SU-DHL-6 (cell line): ENCODE results near the gene ACSL5.

Experiments
- H2AFZ ChIP-seq: fragments of 200-600 bp; sonication (generic); 2 replicates; pipeline ENCODE4 v1.6.1; 2014; ENCODE audit warnings: low read depth, mild to moderate bottlenecking, moderate library complexity, mixed read lengths, antibody characterized with exemption, low read length; ENCODE audit not compliant: severe bottlenecking
- H3F3A ChIP-seq: fragments of 200-600 bp; shearing (Covaris generic); 2 replicates; pipeline ENCODE4 v1.6.0; 2016; ENCODE audit warnings: antibody characterized with exemption, mild to moderate bottlenecking; ENCODE audit not compliant: insufficient read depth
- H3K27ac ChIP-seq: fragments of 200-600 bp; sonication (generic); 2 replicates; pipeline ENCODE4 v1.5.1; 2016; ENCODE audit warnings: low read depth, mild to moderate bottlenecking, low read length, moderate library complexity, mixed read lengths
- H3K27me3 ChIP-seq: fragments of 200-600 bp; sonication (generic), shearing (Covaris generic); 2 replicates; pipeline ENCODE4 v1.6.0; 2014; ENCODE audit warnings: mild to moderate bottlenecking, low read length
- H3K36me3 ChIP-seq: fragments of 200-600 bp; sonication (generic); 2 replicates; pipeline ENCODE4 v1.6.1; 2014; ENCODE audit warnings: mild to moderate bottlenecking, low read length, mixed read lengths
- H3K4me2 ChIP-seq: fragments of 300-600, 200-600 bp; shearing (Covaris generic), sonication (generic); 2 replicates; pipeline ENCODE4 v1.6.0; 2014; ENCODE audit warnings: low read length, low read depth, mild to moderate bottlenecking; ENCODE audit not compliant: poor library complexity, severe bottlenecking
- H3K4me3 ChIP-seq: fragments of 200-600 bp; sonication (generic); 2 replicates; pipeline ENCODE4 v1.5.1; 2014; ENCODE audit warnings: antibody characterized with exemption, low read length, mild to moderate bottlenecking, mixed read lengths; ENCODE audit not compliant: insufficient read depth, poor library complexity, severe bottlenecking
- H3K79me2 ChIP-seq: fragments of 200-600 bp; sonication (generic); 2 replicates; pipeline ENCODE4 v1.6.1; 2014; ENCODE audit warnings: mild to moderate bottlenecking, low read length, moderate library complexity; ENCODE audit not compliant: insufficient read depth
- H3K9ac ChIP-seq: fragments of 200-600 bp; sonication (generic); 2 replicates; pipeline ENCODE4 v1.7.0; 2014; ENCODE audit warnings: mild to moderate bottlenecking, low read length
- H3K9me2 ChIP-seq: fragments of 200-600 bp; sonication (generic); replicated peaks from 2 replicates; pipeline ENCODE4 v1.6.1; 2014; ENCODE audit warnings: low read length; ENCODE audit not compliant: insufficient read depth
- H3K9me3 ChIP-seq: fragments of 200-600 bp; sonication (generic); 2 replicates; pipeline ENCODE4 v1.6.1; 2014; ENCODE audit warnings: low read length, mixed read lengths; ENCODE audit not compliant: insufficient read depth
- H4K20me1 ChIP-seq: fragments of 200-600 bp; sonication (generic); 2 replicates; pipeline ENCODE4 v1.6.1; 2014; ENCODE audit warnings: low read depth, mild to moderate bottlenecking, antibody characterized with exemption, low read length, moderate library complexity, mixed read lengths
- EZH2phosphoT487 ChIP-seq: fragments of 200-600 bp; sonication (generic), shearing (Covaris generic); conservative IDR thresholded peaks from 2 replicates; pipeline ENCODE4 v1.6.1; 2018; ENCODE audit warnings: mild to moderate bottlenecking, antibody characterized with exemption, low read length, moderate library complexity, mixed read lengths
- TF ChIP-seq, protein P1 (sequence below): fragments of 200-600 bp; sonication (generic); IDR thresholded peaks from one replicate; pipeline ENCODE4 v1.5.1; 2017; ENCODE audit warnings: antibody characterized with exemption, mild to moderate bottlenecking, low read length, moderate library complexity; ENCODE audit not compliant: insufficient read depth, poor library complexity, severe bottlenecking

ACSL5 gene

GRCh38 chr10:112333452-112333851 is 40.5 kb upstream of the ACSL5 start:
- Histone ChIP-seq H3K4me3 (no peak overlapping the region), H3K27ac (no peak overlapping the region), H3F3A (no peaks in the 10 kb centered on the region), H3K4me2 (no peak overlapping the region), H3K9me3 (no peaks in the 10 kb centered on the region), H3K9me2 (no peaks in the 10 kb centered on the region), H3K79me2 (no peaks in the 10 kb centered on the region), H4K20me1 (no peaks in the 10 kb centered on the region), H3K27me3 (no peaks in the 10 kb centered on the region), H2AFZ (no peak overlapping the region), H3K9ac (no peak overlapping the region), H3K36me3 (no peaks in the 10 kb centered on the region)
- TF ChIP-seq, protein P1, sequence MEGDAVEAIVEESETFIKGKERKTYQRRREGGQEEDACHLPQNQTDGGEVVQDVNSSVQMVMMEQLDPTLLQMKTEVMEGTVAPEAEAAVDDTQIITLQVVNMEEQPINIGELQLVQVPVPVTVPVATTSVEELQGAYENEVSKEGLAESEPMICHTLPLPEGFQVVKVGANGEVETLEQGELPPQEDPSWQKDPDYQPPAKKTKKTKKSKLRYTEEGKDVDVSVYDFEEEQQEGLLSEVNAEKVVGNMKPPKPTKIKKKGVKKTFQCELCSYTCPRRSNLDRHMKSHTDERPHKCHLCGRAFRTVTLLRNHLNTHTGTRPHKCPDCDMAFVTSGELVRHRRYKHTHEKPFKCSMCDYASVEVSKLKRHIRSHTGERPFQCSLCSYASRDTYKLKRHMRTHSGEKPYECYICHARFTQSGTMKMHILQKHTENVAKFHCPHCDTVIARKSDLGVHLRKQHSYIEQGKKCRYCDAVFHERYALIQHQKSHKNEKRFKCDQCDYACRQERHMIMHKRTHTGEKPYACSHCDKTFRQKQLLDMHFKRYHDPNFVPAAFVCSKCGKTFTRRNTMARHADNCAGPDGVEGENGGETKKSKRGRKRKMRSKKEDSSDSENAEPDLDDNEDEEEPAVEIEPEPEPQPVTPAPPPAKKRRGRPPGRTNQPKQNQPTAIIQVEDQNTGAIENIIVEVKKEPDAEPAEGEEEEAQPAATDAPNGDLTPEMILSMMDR, result no peak
- TF ChIP-seq EZH2phosphoT487, result no peak

DNA sequence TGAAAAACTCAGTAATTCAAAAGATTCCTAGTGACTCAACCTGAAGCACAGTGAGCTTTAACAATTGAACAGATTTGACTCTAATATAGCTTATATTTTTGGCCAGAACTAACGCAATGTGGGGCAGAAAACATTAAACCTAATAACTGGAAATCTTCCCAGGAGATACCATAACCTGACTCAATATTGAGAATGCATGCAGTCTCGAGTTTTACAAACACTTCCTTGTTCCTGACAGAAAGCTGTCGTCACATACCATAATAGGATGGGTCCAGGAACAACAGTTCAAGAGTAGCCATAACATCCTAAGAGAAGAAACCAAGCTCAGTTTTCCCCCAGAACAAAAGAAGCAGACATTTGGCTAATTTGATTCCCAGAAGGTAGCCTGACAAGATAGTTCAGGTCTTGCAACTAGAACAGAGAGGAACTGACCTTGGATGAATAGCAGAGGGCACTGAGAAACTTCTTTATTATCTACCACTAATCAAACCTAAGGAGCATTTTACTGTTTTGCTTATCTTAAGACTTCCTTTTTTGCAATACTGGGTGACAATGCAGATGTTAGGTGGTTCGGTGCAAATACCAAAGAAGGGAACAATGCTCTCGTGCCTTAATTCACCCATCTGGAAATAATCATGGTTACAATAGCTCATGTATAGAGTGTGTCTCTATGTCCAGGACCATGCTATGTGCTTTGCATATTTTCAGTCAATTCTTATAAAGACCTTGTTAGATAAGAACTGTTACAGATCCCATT is 38.6 kb upstream of the ACSL5 start:
- H3K27me3 ChIP-seq, result no peaks in the 10 kb centered on the region
- no peaks in the 10 kb centered on the region for H3K79me2 ChIP-seq
- no peaks in the 10 kb centered on the region for H3K36me3 ChIP-seq
- H3K9me2 ChIP-seq, result no peaks in the 10 kb centered on the region
- H3K4me2 ChIP-seq, result no peak overlapping the region
- H3F3A ChIP-seq, result no peaks in the 10 kb centered on the region
- TF ChIP-seq, protein P1, result no peak
- TF ChIP-seq EZH2phosphoT487, result no peak
- no peaks in the 10 kb centered on the region for H3K9me3 ChIP-seq
- H3K27ac ChIP-seq, result no peak overlapping the region
- H3K9ac ChIP-seq, result no peak overlapping the region
- H4K20me1 ChIP-seq, result no peaks in the 10 kb centered on the region
- no peak overlapping the region for H2AFZ ChIP-seq
- H3K4me3 ChIP-seq, result no peak overlapping the region

- no peak overlapping the region for H3K9ac ChIP-seq
- H3K36me3 ChIP-seq, result no peaks in the 10 kb centered on the region
- no peaks in the 10 kb centered on the region for H3K9me3 ChIP-seq
- no peaks in the 10 kb centered on the region for H4K20me1 ChIP-seq
- no peak overlapping the region for H3K27ac ChIP-seq
- H3K79me2 ChIP-seq, result no peaks in the 10 kb centered on the region
- H3F3A ChIP-seq, result no peaks in the 10 kb centered on the region
- H3K4me2 ChIP-seq, result no peak overlapping the region
- H3K4me3 ChIP-seq, result no peak overlapping the region
- no peak overlapping the region for H2AFZ ChIP-seq
- no peaks in the 10 kb centered on the region for H3K9me2 ChIP-seq
- no peaks in the 10 kb centered on the region for H3K27me3 ChIP-seq
- TF ChIP-seq, protein P1, result no peak
- no peak for TF ChIP-seq EZH2phosphoT487
Measured at GRCh38 chr10:112335868-112336265, 38.0 kb upstream of the ACSL5 start.
